PC-3 (cell line): ENCODE measurements around the gene ARL6IP4.

Experiments
- EZH2 ChIP-seq: fragments of 300-600 bp; sonication (generic); IDR thresholded peaks from one replicate; pipeline ENCODE4 v1.6.1; 2017; ENCODE audit warnings: antibody characterized with exemption, mild to moderate bottlenecking, low read length; ENCODE audit not compliant: unreplicated experiment
- EZH2phosphoT487 ChIP-seq: fragments of 300-600 bp; sonication (generic); IDR thresholded peaks from 2 replicates; pipeline ENCODE4 v1.6.1; 2018; ENCODE audit warnings: mild to moderate bottlenecking, antibody characterized with exemption, low read length, borderline replicate concordance
- TF ChIP-seq, protein P1 (sequence below): fragments of 300-600 bp; sonication (generic); conservative IDR thresholded peaks from 2 replicates; pipeline ENCODE4 v1.5.1; 2017; ENCODE audit warnings: antibody characterized with exemption, low read depth, mild to moderate bottlenecking, low read length

GRCh38 chr12:122976648-122976975 lies 3.9 kb upstream of the ARL6IP4 start:
- TF ChIP-seq, protein P1, sequence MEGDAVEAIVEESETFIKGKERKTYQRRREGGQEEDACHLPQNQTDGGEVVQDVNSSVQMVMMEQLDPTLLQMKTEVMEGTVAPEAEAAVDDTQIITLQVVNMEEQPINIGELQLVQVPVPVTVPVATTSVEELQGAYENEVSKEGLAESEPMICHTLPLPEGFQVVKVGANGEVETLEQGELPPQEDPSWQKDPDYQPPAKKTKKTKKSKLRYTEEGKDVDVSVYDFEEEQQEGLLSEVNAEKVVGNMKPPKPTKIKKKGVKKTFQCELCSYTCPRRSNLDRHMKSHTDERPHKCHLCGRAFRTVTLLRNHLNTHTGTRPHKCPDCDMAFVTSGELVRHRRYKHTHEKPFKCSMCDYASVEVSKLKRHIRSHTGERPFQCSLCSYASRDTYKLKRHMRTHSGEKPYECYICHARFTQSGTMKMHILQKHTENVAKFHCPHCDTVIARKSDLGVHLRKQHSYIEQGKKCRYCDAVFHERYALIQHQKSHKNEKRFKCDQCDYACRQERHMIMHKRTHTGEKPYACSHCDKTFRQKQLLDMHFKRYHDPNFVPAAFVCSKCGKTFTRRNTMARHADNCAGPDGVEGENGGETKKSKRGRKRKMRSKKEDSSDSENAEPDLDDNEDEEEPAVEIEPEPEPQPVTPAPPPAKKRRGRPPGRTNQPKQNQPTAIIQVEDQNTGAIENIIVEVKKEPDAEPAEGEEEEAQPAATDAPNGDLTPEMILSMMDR: no peak
- TF ChIP-seq EZH2: no peak
- no peak for TF ChIP-seq EZH2phosphoT487
